Measurements from ENCODE around the gene ANTXRL.
"Not testable (repeated sequence)": the region's sequence is repeated elsewhere in the genome, so short reads cannot be mapped to it uniquely, and the experiment has no call there.

DNA sequence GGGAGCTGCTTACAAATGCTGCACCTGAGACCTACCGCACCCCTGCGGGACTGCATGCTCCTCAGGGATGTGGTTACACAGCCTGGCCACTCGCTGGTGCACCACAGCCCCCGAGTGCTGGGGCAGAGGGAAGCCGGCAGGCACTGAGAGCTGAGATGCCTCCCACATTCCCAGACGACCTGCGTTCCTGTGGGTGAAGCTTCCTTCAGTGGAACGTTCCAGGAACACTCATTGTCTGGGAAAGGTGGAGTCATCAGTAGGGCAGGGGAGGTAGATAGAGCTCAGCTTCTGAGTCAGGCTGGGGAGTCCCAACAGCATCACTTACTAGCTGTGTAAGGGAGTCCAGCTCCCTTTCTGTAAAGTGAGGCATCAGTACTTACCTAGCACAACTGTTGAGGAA, 91.3 kb downstream of the ANTXRL start:
- not testable (repeated sequence) for TF ChIP-seq CTCF (conservative IDR thresholded peaks at IDR 0.05; ENCODE audit: low read length); EZH2phosphoT487 (IDR thresholded peaks at IDR 0.05; ENCODE audit: borderline replicate concordance, low read depth, low read length)
